ENCODE data around the gene MED17.
"Not testable (repeated sequence)": the region's sequence is repeated elsewhere in the genome, so short reads cannot be mapped to it uniquely, and the experiment has no call there.

MED17 gene

GRCh38 chr11:93784145-93784934 is at the start of gene MED17:
Gene MED17, plus strand, starts transcription at chr11:93784282. Its CDS starts 232 bp downstream, at chr11:93784514.
- DNase-seq (ENCODE audit: low spot score) = peak; percentile 87

GRCh38 chr11:93734427-93735222 is 49.5 kb upstream of the MED17 start:
- no peak for DNase-seq (ENCODE audit: low spot score)

GRCh38 chr11:93735627-93736026 is 48.5 kb upstream of the MED17 start:
- DNase-seq (ENCODE audit: low spot score) = no peak

- DNase-seq (ENCODE audit: low spot score) = no peak
Measured at GRCh38 chr11:93736129-93736528, 48.0 kb upstream of the MED17 start.

GRCh38 chr11:93737904-93738612 is 46.0 kb upstream of the MED17 start:
- DNase-seq (ENCODE audit: low spot score) = no peak

GRCh38 chr11:93738647-93739081 is 45.4 kb upstream of the MED17 start:
- DNase-seq (ENCODE audit: low spot score) = no peak

- no peak for DNase-seq (ENCODE audit: low spot score)
Measured at GRCh38 chr11:93740031-93740729, 43.9 kb upstream of the MED17 start.

- peak; percentile 36 for DNase-seq (ENCODE audit: low spot score)
Measured at GRCh38 chr11:93740730-93741093, 43.4 kb upstream of the MED17 start.

GRCh38 chr11:93741094-93741881 is 42.8 kb upstream of the MED17 start, which contains the start of the genes C11orf54 and TAF1D:
Gene C11orf54, plus strand, starts transcription at chr11:93741672. Its CDS starts 5,722 bp downstream, at chr11:93747394.
Gene TAF1D, minus strand, starts transcription at chr11:93741495. Its CDS starts 2,191 bp downstream, at chr11:93739304.
- peak; percentile 74 for DNase-seq (ENCODE audit: low spot score)

GRCh38 chr11:93741882-93742226 is 42.2 kb upstream of the MED17 start:
- DNase-seq (ENCODE audit: low spot score) = peak; percentile 71

GRCh38 chr11:93743291-93743690 is 40.8 kb upstream of the MED17 start:
- no peak for DNase-seq (ENCODE audit: low spot score)

- no peak for DNase-seq (ENCODE audit: low spot score)
Measured at GRCh38 chr11:93744669-93745004, 39.4 kb upstream of the MED17 start.

GRCh38 chr11:93745005-93745755 is 38.9 kb upstream of the MED17 start:
- not testable (repeated sequence) for DNase-seq (ENCODE audit: low spot score)

- DNase-seq (ENCODE audit: low spot score) = no peak
Measured at GRCh38 chr11:93746101-93746500, 38.0 kb upstream of the MED17 start.

GRCh38 chr11:93747122-93747521 is 37.0 kb upstream of the MED17 start:
- DNase-seq (ENCODE audit: low spot score) = no peak

GRCh38 chr11:93751001-93751400 is 33.1 kb upstream of the MED17 start:
- no peak for DNase-seq (ENCODE audit: low spot score)

GRCh38 chr11:93753241-93753640 is 30.8 kb upstream of the MED17 start:
- DNase-seq (ENCODE audit: low spot score) = no peak

GRCh38 chr11:93756748-93757147 is 27.3 kb upstream of the MED17 start:
- DNase-seq (ENCODE audit: low spot score) = no peak

GRCh38 chr11:93757301-93757700 is 26.8 kb upstream of the MED17 start:
- no peak for DNase-seq (ENCODE audit: low spot score)

Data from HuH-7 (cell line).